HG03103 (cell line): ENCODE results near the gene CHST1.

Source experiments
- ATAC-seq: cut with Tn5 transposase; IDR thresholded peaks from one replicate; pipeline ENCODE4 v1.9.1; 2021; ENCODE audit warnings: low read depth; ENCODE audit not compliant: unreplicated experiment

CHST1 gene

DNA sequence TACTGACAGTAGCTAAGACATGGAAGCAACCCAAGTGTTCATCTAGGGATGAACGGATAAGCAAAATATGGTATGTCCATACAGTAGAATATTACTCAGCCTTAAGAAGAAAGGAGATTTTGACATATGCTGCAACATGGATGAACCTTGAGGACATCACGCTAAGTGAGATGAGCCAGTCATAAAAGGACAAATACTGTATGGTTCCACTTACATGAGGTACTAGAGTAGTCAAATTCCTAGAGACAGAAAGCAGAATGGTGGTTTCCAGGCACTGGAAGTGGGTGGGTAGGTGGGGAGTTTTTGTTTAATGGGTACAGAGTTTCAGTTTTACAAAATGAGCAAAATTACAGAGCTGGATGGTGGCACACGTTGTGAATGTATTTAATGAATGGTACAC, 18.1 kb downstream of the CHST1 start:
- no peak for ATAC-seq

DNA sequence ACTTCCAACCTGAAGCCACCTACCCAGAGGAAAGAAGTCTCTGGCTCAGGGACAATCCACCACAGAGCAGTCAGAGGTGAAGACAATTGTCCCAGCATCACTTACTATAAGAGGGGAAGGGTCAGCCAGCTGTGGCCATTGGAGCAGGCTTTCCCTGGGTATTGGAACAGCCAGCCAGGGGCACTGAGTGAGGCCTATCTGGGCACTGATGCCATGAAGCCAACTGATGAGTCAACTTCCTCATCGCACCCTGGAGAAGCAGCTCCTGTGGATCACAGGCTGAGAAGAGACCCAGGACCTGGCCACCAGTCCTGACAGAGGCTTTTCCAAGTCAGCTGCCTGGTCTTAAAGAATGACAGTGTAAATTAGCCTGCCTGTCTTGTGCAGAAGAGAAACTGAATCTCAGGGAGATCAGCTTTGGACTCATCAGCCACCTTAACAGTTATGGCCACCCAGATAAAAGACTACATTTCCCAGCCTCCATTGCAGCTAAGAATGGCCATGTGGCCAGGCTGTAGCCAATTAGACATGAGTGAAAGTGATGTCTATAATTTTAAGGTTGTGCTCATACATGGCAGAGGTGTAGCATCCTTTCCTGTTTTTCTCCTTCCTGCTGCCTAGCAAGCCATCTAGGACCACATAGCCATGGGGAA, 19.0 kb downstream of the CHST1 start:
- no peak for ATAC-seq

DNA sequence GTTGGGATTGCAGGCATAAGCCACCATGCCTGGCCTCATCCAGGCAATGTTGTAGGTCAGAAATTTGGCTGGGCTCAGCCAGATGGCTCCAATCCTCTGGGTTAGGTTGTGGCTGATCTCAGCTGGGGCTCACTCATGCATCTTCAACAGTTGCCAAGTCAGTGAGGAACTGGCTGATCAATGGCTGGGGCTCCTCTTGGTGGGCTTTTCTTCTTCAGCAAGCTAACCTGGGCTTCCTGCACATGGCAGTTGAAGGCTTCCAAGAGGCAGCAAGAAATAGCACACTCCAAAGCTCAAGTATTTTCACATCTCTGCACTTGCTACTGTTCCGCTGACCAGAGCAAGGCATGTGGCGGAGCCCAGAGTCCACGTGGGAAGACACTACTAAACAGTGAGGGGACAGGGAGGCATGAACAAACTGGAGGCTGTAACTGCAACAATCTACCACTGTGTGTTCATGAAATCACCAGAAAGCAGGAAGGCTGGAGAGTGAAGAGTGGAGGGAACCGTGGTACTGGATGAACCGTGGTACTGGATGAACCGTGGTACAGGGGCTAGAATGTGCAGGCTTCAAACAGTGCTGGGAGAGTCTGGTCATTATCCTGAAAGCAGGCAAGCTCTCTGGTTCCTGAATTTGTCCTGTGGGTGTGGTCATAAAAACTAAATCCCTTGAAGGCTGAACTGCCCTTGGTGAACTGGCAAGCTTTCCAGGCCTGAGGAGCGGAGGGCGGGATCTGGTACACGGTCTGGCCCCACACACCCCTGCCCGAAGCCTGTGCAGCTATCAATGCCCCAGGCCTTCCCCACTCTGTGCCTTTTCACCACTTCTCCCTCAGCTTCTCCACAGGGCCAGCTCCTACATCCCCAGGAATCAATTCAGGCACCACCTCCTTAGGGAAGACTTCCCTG, 20.2 kb downstream of the CHST1 start:
- no peak for ATAC-seq

- ATAC-seq = no peak
Measured at GRCh38 chr11:45643598-45644260, 21.7 kb downstream of the CHST1 start.

DNA sequence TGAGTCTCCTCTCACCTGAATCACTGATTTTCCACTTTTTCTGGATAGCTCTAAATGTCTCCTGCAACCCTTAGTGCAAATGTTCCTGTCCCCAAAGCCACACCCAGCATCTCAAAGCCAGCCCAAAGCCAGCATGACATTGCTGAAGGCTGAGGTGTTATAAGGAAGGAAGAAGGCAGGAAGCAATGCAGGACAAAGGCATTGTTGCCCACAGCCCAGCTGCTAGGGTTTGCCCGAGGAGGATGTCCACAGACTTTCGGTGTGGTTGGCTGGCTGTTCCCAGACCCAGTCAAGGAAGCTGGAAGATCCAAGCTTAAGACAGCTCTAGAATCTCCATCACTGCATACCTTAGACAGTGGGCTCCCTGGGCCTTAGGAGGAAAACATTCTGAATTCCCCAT, 23.5 kb downstream of the CHST1 start:
- ATAC-seq = no peak

GRCh38 chr11:45638051-45638450, 27.4 kb downstream of the CHST1 start:
- no peak for ATAC-seq

GRCh38 chr11:45635907-45636306, 29.5 kb downstream of the CHST1 start:
- ATAC-seq = no peak

GRCh38 chr11:45625611-45626010, 39.8 kb downstream of the CHST1 start:
- no peak for ATAC-seq

- no peak for ATAC-seq
Measured at GRCh38 chr11:45624095-45624494, 41.3 kb downstream of the CHST1 start.

DNA sequence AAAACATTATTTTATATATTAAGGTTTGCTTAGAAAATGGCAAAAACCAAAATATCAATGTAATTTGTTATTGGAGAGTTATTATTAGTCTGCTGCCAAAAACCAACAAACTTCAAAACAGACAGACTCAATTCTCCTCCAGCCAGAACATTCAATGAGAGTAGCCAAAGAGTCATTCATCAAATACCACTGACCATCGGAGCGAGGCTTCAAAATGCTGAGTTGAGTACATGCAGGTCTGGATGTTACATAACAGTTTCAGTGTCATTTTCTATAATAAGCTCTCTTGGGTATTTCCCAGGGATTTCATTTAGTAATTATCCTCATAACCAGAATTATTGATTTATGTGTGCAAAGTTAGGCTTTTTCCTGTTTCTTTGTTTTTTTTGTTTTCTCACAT, 42.6 kb downstream of the CHST1 start:
- ATAC-seq = no peak

DNA sequence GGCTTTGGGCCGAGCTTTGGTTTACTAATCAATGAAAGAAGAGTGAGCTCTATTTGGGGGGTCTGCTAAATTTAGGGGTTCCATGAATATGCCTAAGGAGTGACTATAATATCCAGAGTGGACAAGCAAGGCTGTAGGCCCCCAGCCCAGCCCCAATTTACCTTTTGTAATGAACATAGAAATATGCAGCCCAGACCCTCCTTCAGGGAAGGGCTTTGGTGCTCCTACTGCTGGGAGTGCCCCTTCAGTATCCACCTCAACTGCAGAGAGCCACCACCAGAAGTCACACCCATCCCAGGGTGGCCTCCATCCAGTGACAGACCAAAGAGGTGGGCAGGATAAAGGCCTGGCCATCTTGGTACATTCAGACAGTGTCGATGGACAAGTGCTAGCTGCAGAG, 43.1 kb downstream of the CHST1 start:
- ATAC-seq = no peak

GRCh38 chr11:45621588-45621987, 43.8 kb downstream of the CHST1 start:
- no peak for ATAC-seq

GRCh38 chr11:45620243-45620642, 45.2 kb downstream of the CHST1 start:
- ATAC-seq = no peak

DNA sequence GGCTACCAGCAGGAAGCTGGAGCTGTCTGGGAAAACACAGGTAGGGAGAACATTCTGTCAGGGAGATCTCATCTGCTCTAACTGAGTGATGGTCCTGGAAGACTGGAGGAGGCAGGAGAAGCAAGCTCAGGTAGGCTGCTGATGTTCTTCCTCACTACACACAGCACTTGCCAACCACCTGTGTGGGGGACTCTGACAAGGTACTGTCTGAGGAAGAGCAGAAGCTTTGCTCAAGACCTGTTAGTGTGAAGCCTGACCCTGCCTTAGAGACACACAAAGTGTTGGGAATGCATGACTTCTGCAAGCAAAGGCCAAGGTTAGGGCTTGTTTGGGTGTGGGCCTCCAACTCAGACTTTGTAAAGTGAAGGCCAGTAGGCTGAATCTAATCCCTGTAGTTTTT, 46.5 kb downstream of the CHST1 start:
- no peak for ATAC-seq

- ATAC-seq = no peak
Measured at GRCh38 chr11:45617871-45618601, 47.4 kb downstream of the CHST1 start.

GRCh38 chr11:45616802-45617549, 48.4 kb downstream of the CHST1 start:
- ATAC-seq = no peak

DNA sequence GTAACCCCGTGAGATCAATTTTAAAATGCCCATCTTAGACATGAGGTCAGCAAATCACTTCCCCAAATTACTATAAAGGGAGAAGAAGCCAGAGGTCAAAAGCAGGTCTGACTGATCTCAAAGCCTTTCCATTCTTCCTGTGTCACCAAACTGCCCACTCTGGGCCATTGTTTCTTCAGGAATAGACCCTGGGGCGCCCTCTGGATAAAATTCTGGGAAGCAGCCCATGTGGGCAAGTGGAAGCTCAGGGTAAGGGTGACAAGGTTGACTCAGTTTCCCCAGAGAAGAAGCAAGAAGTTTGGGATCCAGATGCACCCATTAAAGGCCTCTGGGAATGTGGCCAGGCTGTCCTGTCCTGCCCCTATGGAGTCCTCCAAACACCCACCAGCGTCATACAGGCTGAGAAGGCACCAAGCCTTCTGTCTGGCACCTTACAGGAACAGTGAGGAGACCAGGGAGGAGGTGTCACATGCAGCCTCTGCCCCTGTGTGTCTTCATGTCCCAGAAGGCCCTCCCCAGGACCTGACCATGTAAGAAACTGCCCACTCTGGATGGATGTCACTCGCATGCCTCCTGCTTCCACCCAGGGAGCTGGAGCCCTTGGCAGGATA, 50.1 kb downstream of the CHST1 start:
- ATAC-seq = no peak

DNA sequence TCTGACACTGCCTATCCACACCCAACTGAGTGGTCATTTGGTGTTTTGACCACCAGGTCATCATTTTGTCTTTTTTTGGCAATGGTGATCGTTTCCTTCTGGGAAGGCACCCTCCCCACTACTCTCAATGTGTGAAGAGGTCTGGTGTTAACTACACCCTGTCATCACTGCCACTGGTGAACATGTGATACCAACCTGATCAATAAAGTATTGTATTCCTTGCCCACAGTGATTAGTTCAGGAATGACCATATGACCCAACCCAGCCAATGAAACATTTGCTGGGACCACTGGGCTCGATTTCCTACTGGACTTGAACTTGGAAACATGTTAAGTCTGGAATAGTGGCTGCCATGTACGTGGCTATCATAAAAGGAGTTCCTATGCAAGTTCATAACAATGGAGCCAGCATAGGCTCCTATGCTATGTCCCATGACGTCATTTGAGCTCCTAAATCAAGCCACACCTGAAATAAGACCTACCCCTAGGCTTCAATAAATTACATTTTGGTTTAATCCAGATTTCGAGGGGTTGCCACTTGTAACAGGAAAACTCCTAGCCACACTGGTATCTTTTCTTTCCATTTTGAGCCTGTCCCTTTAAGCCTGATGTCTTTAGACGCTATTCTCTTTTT, 51.1 kb downstream of the CHST1 start:
- ATAC-seq = no peak

DNA sequence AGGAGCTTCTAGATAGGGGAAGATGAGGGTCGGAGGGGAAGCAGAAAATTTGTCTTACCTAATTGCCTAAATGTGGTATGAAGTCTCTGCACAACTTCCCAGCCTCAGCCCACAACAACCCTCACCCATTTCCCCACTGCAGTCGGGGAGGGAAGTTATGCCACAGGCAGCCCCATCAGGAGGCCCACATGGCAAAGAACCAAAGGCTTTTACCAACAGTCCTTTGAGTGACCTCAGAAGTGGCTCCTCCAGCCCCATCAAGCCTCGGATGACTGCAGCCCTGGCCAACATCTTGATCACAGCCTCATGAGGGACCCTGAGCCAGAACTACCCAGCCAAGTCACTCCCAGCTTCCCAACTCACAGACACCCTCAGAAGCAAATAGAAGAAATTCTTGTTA, 54.8 kb downstream of the CHST1 start:
- ATAC-seq = no peak
